GM04503 (cell line): ENCODE data around the gene ATAD3A.
"Not testable (repeated sequence)": the region's sequence is repeated elsewhere in the genome, so short reads cannot be mapped to it uniquely, and the experiment has no call there.

Experiments
- DNase-seq: peaks from one replicate; pipeline ENCODE4 v3.0.0-alpha.2; 2012; ENCODE audit warnings: low read depth

Gene ATAD3A

GRCh38 chr1:1556505-1556904 lies 44.5 kb downstream of the ATAD3A start:
- no peak for DNase-seq

DNA sequence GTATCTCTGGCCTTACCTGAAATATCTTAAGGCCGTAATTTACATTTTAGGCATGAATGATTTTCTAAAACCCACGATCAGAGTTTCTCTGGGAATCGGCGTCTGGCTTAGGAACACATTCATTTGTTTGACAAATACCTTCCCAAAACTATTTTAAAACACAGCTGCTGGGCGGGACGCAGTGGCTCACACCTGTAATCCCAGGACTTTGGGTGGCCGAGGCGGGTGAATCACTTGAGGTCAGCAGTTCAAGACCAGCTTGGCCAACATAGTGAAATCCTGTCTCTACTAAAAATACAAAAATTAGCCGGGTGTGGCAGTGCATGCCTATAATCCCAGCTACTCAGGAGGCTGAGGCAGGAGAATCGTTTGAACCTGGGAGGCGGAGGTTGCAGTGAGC lies 45.0 kb downstream of the ATAD3A start:
- not testable (repeated sequence) for DNase-seq

- DNase-seq, result not testable (repeated sequence)
Observed at GRCh38 chr1:1557688-1558087, 45.7 kb downstream of the ATAD3A start.

GRCh38 chr1:1558591-1558990 lies 46.6 kb downstream of the ATAD3A start:
- DNase-seq, result no peak

DNA sequence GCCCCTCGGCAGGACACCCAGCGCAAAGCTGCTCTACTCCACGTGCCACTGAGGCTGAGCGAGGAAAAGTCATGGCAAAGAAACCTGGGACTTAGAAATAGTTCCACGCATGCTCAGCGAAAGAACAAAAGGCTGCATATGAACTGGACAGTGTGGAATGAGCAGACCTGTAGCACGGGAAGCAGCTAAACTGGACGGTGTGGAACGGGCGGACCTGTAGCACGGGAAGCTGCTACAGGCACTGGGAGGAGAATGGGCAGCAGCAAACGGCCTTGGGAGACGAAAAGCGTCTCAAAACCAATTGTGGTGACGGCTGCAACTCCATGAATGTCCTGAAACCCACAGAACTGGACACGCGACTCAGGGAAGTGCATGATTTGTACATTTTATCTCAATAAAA lies 47.1 kb downstream of the ATAD3A start:
- DNase-seq, result no peak

DNA sequence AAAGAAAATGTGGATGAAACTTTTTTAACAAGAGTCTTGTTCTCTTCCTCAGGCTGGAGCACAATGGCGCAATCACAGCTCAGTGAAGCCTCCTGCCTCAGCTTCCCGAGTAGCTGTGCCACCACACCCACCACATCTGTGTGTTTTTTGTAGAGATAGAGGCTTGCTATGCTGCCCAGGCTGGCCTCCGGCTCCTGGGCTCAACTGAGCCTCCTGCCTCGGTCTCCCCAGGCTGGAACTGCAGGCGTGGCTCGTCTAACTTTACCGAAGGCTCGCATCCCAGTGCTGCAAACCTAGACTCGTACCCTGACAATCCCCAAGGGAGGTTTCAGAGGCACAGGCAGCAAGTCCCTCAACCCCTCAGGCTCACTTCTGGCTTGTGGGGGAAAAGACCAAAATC lies 48.2 kb downstream of the ATAD3A start:
- no peak for DNase-seq

- no peak for DNase-seq
Observed at GRCh38 chr1:1561801-1562470, 50.0 kb downstream of the ATAD3A start.

DNA sequence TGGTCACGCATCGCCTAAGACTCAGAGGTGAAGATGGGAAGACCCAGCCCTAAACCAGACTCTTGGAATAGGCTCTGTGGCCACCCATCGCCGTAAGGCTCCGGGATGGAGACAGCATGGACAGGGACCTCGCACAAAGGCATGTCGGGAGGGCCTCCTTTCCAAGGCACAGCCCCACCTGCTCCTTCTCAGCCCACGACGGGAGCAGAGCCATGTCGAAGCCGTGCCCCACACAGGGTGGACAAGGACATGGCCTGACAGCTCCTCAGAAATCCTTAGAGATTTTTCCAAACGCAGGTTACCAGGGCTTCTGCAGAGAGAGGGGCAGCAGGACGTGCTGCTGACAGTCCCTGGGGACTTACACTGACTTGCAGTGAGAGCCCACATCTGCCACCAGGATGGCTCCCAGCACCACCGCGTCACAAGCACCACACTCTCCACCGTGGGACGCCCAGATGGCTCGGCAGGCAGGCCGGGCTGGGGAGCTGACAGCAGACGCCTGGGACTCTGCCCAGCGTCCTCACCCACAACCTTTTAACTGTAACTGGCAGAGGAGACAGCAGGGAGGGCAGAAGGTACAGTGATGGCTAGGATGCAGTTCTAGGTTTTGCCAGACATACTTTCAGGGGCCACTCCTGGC lies 50.7 kb downstream of the ATAD3A start:
- no peak for DNase-seq

GRCh38 chr1:1563688-1564087 lies 51.7 kb downstream of the ATAD3A start:
- no peak for DNase-seq

- no peak for DNase-seq
Observed at GRCh38 chr1:1564268-1564667, 52.3 kb downstream of the ATAD3A start.

GRCh38 chr1:1565340-1565739 lies 53.4 kb downstream of the ATAD3A start:
- DNase-seq, result no peak

DNA sequence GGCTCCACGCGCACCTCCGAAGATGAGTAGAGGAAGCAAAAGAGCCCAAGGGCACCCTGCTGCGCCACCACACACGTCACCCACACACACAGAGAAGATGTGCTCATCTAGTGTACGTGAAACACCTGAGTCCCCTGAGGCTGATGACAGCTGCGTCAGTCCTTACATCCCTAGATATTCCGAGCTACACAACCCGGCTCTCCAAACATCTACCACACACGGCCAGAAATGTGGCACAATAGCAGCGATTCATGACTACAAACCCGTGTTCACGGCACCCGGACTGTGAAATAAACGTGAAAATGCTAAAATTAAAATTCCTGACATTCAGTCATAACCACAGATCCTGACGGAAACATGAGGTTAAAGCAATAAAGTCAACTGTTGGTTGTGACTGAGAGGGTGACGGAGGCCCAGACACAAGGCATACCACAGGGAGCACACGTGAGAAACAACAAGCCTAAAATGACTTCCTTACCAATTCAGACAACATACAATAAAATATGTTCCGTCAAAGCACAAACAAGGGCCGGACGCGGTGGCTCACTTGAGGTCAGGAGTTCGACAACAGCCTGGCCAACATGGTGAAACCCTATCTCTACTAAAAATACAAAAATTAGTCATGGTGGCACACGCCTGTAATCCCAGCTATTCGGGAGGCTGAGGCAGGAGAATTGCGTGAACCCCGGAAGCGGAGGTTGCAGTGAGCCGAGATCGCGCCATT lies 55.4 kb downstream of the ATAD3A start:
- DNase-seq, result no peak

DNA sequence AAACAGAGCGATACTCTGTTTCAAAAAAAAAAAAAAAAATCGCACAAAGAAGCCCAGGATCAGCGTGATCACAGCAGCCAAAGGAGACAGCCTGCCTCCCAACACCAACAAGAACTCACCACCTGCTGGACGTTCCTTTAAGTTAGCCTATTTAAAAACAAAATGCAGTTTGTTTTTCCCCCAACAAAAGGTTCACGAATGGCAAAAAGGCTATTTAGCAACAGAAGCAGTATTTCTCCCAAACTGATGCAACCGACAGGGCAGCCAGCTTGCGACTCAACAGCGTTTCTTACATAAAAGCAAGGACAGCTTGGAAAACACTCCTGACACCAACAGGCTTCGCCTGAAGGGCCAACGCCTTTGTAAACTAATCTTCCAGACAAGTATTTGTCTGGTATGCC lies 55.9 kb downstream of the ATAD3A start:
- no peak for DNase-seq

DNA sequence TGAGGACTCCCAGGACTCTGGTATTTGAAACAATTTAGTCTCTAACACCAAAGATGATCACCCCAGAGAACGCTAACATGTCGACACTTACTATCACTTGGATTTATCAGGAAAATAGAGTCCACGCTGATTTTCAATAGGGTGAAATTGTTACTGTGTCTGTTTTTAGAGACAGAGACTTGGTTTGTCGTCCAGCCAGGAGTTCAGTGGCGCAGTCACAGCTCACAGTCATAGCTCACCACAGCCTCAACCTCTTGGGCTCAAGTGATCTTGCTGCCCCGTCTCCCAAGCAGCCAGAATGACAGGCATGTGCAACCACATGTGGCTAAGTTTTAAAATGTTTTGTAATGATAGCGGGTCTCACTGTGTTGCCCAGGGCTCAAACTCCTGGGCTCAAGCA lies 57.4 kb downstream of the ATAD3A start:
- no peak for DNase-seq

DNA sequence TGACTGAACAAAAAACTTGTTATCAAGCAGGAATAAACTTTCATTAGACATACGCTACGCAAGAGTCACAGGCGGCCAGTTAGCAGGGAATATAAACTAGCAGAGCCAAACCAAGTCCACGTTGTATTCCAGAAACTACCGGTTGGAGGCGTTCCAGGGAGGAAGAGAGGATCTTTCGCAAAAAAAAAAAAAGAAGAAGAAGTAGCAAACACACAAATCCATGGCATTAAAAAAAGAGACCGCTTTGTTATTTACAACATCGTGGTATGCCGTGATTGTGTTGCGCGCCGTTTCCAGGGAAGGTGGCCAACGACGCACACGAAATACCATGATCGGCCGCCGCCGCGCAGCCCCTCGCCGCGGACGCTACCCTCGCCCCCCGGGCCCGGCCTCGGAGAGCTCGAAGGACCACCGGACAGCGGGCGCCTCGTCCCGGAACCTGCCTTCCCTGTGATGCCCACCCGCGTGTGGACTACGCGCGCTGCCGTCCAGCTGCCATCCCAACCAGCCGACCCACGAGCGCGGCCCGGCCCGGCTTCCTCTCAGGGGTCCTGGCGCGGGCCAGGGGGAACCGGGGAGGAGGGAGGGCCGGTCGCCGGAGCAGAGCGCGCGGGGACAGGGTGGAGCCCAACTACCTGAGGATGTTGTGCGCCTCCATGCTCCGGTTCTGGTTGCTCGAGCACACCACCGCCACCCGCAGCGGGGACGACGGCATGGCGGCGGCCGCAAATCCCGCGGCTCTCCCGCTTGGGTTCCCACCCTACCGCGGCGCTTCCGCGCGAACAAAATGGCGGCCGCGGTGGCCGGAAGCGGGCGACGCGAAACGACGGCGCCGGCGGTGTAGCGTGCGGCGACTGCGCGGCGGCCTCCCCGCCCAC lies 62.1 kb downstream of the ATAD3A start:
- no peak for DNase-seq

GRCh38 chr1:1574721-1575537 lies 63.0 kb downstream of the ATAD3A start, which contains the start of gene SSU72:
SSU72 (minus strand) TSS chr1:1574863; CDS start chr1:1574557, 306 bp downstream.
- DNase-seq, result no peak

- no peak for DNase-seq
Observed at GRCh38 chr1:1577367-1578011, 65.5 kb downstream of the ATAD3A start.

GRCh38 chr1:1578371-1578940 lies 66.5 kb downstream of the ATAD3A start:
- no peak for DNase-seq

- DNase-seq, result no peak
Observed at GRCh38 chr1:1582585-1583346, 70.8 kb downstream of the ATAD3A start.
